Measurements from ENCODE around the gene SLC35F4.

SLC35F4 gene

DNA sequence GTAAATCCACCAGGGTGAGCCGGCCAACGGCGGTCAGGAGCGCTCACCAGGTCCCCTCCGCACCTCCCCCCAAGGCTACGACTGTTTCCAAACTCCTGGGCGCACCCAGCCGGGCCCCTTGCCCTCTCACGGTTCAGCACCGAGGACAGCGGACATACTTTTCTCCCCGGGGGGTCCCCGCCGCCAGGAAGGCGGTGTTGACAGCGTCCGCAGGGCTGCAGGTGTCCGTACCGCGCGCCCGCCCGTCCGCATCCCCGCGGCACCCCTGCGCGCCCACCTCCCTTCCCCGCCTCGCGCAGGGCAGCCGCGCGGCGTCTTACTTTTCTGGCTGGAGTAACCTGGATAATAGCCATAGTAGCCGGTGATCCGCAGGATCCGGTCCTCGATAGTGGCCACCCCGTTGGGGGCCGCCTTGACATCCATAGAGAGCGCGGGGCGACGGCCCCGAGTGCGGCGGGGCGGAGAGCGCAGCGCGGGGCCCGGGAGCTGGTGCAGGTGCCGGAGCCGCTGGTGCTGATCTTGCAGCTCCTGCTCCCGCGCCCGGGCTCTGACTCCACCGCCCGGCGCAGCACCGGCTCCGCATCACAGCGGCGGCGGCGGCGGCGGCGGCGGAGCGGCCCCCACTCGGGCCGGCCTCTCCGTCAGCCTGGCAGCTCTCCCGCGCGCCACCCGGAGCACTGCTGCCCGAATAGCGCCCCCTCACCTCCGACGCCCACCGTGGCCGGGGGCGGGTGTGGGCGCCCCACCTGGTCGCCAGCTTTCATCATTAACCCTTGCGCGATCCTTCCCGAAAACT is at the start of gene SLC35F4:
Gene SLC35F4, minus strand, starts transcription at position 690 of the 796 bp plus-strand sequence.
- H3K27me3 ChIP-seq (ENCODE audit: control insufficient read depth, insufficient read depth, low read length), result peaks cover 26% of the 10 kb centered on the region
- no peak within 1 kb of the TSS for H3K9ac ChIP-seq (ENCODE audit: low read length)
- H3K9me3 ChIP-seq (ENCODE audit: control insufficient read depth, low read length), result no peaks in the 10 kb centered on the region
- H3K36me3 ChIP-seq (ENCODE audit: control insufficient read depth, insufficient read depth, low read length), result no peaks in the 10 kb centered on the region
- H3K4me1 ChIP-seq (ENCODE audit: control insufficient read depth, insufficient read depth, low read length), result no peaks in the 10 kb centered on the region
- no peak within 1 kb of the TSS for H3K4me3 ChIP-seq (ENCODE audit: low read length)

GRCh38 chr14:57909626-57910025 is 43.7 kb upstream of the SLC35F4 start:
- H3K9ac ChIP-seq (ENCODE audit: low read length), result no peak overlapping the region
- no peaks in the 10 kb centered on the region for H3K27me3 ChIP-seq (ENCODE audit: control insufficient read depth, insufficient read depth, low read length)
- no peak overlapping the region for H3K4me3 ChIP-seq (ENCODE audit: low read length)
- H3K36me3 ChIP-seq (ENCODE audit: control insufficient read depth, insufficient read depth, low read length), result no peaks in the 10 kb centered on the region
- no peaks in the 10 kb centered on the region for H3K4me1 ChIP-seq (ENCODE audit: control insufficient read depth, insufficient read depth, low read length)
- H3K9me3 ChIP-seq (ENCODE audit: control insufficient read depth, low read length), result no peaks in the 10 kb centered on the region

DNA sequence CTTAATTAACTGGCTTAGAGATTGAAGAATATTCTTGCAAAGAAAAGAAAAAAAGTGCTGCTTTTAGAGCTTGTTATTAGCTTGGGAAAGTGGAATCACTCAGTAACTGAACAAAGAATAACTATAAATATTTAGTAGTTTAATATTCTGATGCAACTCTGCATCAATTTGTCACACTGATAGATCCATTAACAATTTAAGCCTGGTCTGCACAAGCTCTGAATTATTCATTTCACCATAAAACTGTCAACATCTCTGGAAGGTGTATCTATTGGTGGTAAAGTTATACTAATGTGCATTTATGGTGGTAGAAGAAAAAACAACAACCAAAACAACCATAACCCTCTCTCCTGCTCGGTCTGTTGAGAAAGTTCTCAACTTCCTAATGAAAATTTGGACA is 38.1 kb upstream of the SLC35F4 start:
- Histone ChIP-seq H3K27me3 (ENCODE audit: control insufficient read depth, insufficient read depth, low read length) (no peaks in the 10 kb centered on the region), H3K9me3 (ENCODE audit: control insufficient read depth, low read length) (no peaks in the 10 kb centered on the region), H3K4me3 (ENCODE audit: low read length) (no peak overlapping the region), H3K36me3 (ENCODE audit: control insufficient read depth, insufficient read depth, low read length) (no peaks in the 10 kb centered on the region), H3K4me1 (ENCODE audit: control insufficient read depth, insufficient read depth, low read length) (no peaks in the 10 kb centered on the region), H3K9ac (ENCODE audit: low read length) (no peak overlapping the region)

DNA sequence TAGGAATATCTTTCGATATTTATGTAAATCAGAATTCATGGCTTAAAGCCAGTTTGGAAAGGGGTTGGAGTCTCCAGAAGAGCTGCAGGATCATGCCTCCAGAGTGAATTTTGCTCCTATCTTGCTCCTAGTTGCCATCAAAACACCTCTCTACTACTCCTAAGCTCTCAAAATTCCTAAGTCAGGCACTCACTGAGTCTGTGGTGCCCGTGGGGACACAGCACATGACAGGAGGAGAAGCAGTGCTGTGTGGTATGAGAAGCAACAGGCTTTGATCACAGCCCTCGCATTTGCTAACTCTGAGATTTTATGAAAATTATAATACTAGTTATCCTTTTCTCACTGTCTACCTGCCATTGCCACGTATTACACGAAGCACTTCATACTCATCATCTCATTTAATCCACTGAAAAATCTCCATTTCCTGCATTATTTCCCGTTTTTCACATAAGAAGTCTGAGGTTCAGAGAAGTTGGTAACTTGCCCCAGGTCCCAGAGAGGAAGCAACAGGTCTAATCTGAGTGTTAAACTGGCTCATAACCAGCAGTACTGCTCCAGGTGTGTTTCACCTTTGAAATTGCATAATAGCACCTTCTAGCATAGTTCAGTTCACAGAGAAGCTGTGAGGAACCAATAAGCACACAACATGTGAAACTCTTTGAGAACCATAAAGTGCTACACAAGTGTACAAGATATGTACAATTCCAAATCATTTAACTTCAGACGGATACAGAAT is 33.1 kb upstream of the SLC35F4 start:
- Histone ChIP-seq H3K9ac (ENCODE audit: low read length) (no peak overlapping the region), H3K4me1 (ENCODE audit: control insufficient read depth, insufficient read depth, low read length) (no peaks in the 10 kb centered on the region), H3K27me3 (ENCODE audit: control insufficient read depth, insufficient read depth, low read length) (no peaks in the 10 kb centered on the region), H3K36me3 (ENCODE audit: control insufficient read depth, insufficient read depth, low read length) (no peaks in the 10 kb centered on the region), H3K4me3 (ENCODE audit: low read length) (no peak overlapping the region), H3K9me3 (ENCODE audit: control insufficient read depth, low read length) (no peaks in the 10 kb centered on the region)

- H3K9me3 ChIP-seq (ENCODE audit: control insufficient read depth, low read length), result no peaks in the 10 kb centered on the region
- no peaks in the 10 kb centered on the region for H3K36me3 ChIP-seq (ENCODE audit: control insufficient read depth, insufficient read depth, low read length)
- H3K4me3 ChIP-seq (ENCODE audit: low read length), result no peak overlapping the region
- no peak overlapping the region for H3K9ac ChIP-seq (ENCODE audit: low read length)
- no peaks in the 10 kb centered on the region for H3K4me1 ChIP-seq (ENCODE audit: control insufficient read depth, insufficient read depth, low read length)
- no peaks in the 10 kb centered on the region for H3K27me3 ChIP-seq (ENCODE audit: control insufficient read depth, insufficient read depth, low read length)
Observed at GRCh38 chr14:57897144-57897748, 31.4 kb upstream of the SLC35F4 start.

GRCh38 chr14:57889245-57889644 is 23.4 kb upstream of the SLC35F4 start:
- Histone ChIP-seq H3K9me3 (ENCODE audit: control insufficient read depth, low read length) (no peaks in the 10 kb centered on the region), H3K4me3 (ENCODE audit: low read length) (no peak overlapping the region), H3K9ac (ENCODE audit: low read length) (no peak overlapping the region), H3K27me3 (ENCODE audit: control insufficient read depth, insufficient read depth, low read length) (no peaks in the 10 kb centered on the region), H3K4me1 (ENCODE audit: control insufficient read depth, insufficient read depth, low read length) (no peaks in the 10 kb centered on the region), H3K36me3 (ENCODE audit: control insufficient read depth, insufficient read depth, low read length) (no peaks in the 10 kb centered on the region)

DNA sequence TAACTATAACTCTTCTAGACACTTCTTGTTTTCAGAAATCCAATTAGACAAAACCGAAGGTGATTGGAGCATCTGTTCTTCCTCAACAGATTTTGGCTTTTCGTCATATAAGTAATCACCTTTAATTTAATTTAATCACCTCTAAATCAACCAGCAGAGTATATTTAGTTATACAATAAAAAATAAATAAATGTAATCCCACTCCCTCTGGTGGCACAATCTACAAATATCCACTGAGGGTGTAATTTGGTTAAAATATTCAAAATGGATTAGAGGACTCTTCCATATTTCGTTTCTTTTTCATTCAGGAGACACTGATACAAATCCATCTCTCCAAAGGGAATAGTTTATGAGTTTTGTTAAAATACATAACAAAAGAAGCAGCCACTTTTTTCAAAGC is 18.3 kb upstream of the SLC35F4 start:
- Histone ChIP-seq H3K4me3 (ENCODE audit: low read length) (no peak overlapping the region), H3K27me3 (ENCODE audit: control insufficient read depth, insufficient read depth, low read length) (no peaks in the 10 kb centered on the region), H3K9ac (ENCODE audit: low read length) (no peak overlapping the region), H3K36me3 (ENCODE audit: control insufficient read depth, insufficient read depth, low read length) (no peaks in the 10 kb centered on the region), H3K9me3 (ENCODE audit: control insufficient read depth, low read length) (no peaks in the 10 kb centered on the region), H3K4me1 (ENCODE audit: control insufficient read depth, insufficient read depth, low read length) (no peaks in the 10 kb centered on the region)

DNA sequence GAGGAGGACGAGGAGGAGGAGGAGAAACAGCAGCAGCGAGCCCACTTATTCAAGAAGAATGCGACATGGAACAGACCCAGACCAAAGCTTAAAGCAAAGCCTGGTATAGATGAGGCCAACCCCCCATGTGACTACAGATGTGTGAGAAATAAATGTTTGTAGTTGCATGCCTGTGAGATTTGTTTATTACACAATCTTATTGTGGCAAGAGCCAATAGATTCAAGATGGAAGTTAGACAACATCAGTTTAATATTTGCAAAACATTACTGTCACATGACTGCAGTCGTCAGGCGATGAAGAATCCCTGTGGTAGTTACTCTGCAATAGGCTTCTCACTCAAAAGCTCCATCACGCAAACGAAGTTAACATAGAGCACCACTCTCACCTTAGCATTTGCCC is 17.2 kb upstream of the SLC35F4 start:
- no peaks in the 10 kb centered on the region for H3K36me3 ChIP-seq (ENCODE audit: control insufficient read depth, insufficient read depth, low read length)
- H3K9me3 ChIP-seq (ENCODE audit: control insufficient read depth, low read length), result no peaks in the 10 kb centered on the region
- H3K4me3 ChIP-seq (ENCODE audit: low read length), result no peak overlapping the region

GRCh38 chr14:57879516-57879915 is 13.6 kb upstream of the SLC35F4 start:
- no peaks in the 10 kb centered on the region for H3K9me3 ChIP-seq (ENCODE audit: control insufficient read depth, low read length)
- no peaks in the 10 kb centered on the region for H3K4me1 ChIP-seq (ENCODE audit: control insufficient read depth, insufficient read depth, low read length)
- H3K36me3 ChIP-seq (ENCODE audit: control insufficient read depth, insufficient read depth, low read length), result no peaks in the 10 kb centered on the region
- no peak overlapping the region for H3K9ac ChIP-seq (ENCODE audit: low read length)
- H3K27me3 ChIP-seq (ENCODE audit: control insufficient read depth, insufficient read depth, low read length), result no peaks in the 10 kb centered on the region
- H3K4me3 ChIP-seq (ENCODE audit: low read length), result no peak overlapping the region

More for the DNA sequence above, 17.2 kb upstream of the SLC35F4 start:
- Histone ChIP-seq H3K4me1 (ENCODE audit: control insufficient read depth, insufficient read depth, low read length) (no peaks in the 10 kb centered on the region), H3K27me3 (ENCODE audit: control insufficient read depth, insufficient read depth, low read length) (no peaks in the 10 kb centered on the region), H3K9ac (ENCODE audit: low read length) (no peak overlapping the region)

DNA sequence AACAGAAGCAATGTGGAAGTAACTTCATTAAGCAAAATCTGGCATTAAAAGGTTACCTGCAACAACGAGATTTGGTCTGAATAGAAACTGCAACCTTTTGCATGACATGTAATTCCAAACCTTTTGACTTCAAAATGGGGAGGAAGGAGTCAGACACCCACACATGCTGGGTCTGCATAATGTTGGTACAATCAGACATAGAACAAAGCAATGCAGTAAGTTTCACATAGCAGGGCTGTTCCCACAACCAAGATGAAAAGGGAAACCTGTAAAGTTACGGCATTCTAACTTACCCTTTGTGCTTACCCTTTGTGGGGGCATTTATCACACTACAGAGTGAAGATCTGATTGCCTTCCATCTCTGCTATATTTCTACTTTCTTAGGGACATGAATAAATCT is 10.1 kb upstream of the SLC35F4 start:
- no peak overlapping the region for H3K4me3 ChIP-seq (ENCODE audit: low read length)
- H3K36me3 ChIP-seq (ENCODE audit: control insufficient read depth, insufficient read depth, low read length), result no peaks in the 10 kb centered on the region
- no peaks in the 10 kb centered on the region for H3K27me3 ChIP-seq (ENCODE audit: control insufficient read depth, insufficient read depth, low read length)
- no peak overlapping the region for H3K9ac ChIP-seq (ENCODE audit: low read length)
- no peaks in the 10 kb centered on the region for H3K4me1 ChIP-seq (ENCODE audit: control insufficient read depth, insufficient read depth, low read length)
- no peaks in the 10 kb centered on the region for H3K9me3 ChIP-seq (ENCODE audit: control insufficient read depth, low read length)

- Histone ChIP-seq H3K27me3 (ENCODE audit: control insufficient read depth, insufficient read depth, low read length) (no peaks in the 10 kb centered on the region), H3K4me1 (ENCODE audit: control insufficient read depth, insufficient read depth, low read length) (no peaks in the 10 kb centered on the region), H3K4me3 (ENCODE audit: low read length) (no peak overlapping the region), H3K9ac (ENCODE audit: low read length) (no peak overlapping the region), H3K36me3 (ENCODE audit: control insufficient read depth, insufficient read depth, low read length) (no peaks in the 10 kb centered on the region), H3K9me3 (ENCODE audit: control insufficient read depth, low read length) (no peaks in the 10 kb centered on the region)
Observed at GRCh38 chr14:57875296-57875695, 9.4 kb upstream of the SLC35F4 start.

DNA sequence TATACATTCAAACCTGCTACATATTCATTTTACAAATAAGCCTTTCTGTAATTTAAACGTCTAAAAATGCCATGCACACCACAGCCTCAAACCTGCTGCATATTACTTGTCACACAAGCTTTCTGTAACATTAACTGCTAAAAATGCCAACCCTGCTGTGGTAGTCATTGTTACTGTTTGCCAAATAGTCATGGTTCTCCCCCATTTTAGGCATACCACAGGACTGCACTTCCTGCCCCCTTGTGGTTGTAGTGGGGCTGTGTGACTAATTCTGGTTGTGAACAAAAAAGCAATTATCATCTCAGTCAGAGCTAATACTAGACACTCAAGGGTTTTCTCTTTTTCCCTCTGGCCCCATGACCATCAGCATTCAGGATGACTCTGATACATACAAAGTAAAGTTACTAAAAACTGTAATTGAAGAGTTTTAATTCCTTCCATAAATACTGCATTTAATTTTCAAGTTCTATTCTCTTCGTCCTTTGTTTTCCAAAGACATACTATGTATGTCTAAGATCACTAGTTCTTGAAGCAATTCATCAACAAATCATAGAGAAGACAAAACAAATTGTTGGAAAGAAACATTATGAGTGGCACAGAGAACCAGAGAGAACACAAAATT is 5.7 kb upstream of the SLC35F4 start:
- Histone ChIP-seq H3K36me3 (ENCODE audit: control insufficient read depth, insufficient read depth, low read length) (no peaks in the 10 kb centered on the region), H3K4me1 (ENCODE audit: control insufficient read depth, insufficient read depth, low read length) (no peaks in the 10 kb centered on the region), H3K9me3 (ENCODE audit: control insufficient read depth, low read length) (no peaks in the 10 kb centered on the region), H3K27me3 (ENCODE audit: control insufficient read depth, insufficient read depth, low read length) (peaks cover under 1% of the 10 kb centered on the region), H3K9ac (ENCODE audit: low read length) (no peak overlapping the region), H3K4me3 (ENCODE audit: low read length) (no peak overlapping the region)
